ENCODE results near the gene CD52. TPM values are rescaled to one million over a fixed set of nuclear protein-coding genes. Genes with fewer than 3 reads are reported as not detected.
A peak's percentile ranks its signal among the peaks of the same experiment; 100 is the strongest.
"Not testable (repeated sequence)": the region's sequence is repeated elsewhere in the genome, so short reads cannot be mapped to it uniquely, and the experiment has no call there.

CD52 gene
- total RNA-seq, 1 donor from 2014 or later = not detected

- peak; percentile 41 for DNase-seq
Measured at GRCh38 chr1:26284597-26285347, 33.0 kb upstream of the CD52 start.

DNA sequence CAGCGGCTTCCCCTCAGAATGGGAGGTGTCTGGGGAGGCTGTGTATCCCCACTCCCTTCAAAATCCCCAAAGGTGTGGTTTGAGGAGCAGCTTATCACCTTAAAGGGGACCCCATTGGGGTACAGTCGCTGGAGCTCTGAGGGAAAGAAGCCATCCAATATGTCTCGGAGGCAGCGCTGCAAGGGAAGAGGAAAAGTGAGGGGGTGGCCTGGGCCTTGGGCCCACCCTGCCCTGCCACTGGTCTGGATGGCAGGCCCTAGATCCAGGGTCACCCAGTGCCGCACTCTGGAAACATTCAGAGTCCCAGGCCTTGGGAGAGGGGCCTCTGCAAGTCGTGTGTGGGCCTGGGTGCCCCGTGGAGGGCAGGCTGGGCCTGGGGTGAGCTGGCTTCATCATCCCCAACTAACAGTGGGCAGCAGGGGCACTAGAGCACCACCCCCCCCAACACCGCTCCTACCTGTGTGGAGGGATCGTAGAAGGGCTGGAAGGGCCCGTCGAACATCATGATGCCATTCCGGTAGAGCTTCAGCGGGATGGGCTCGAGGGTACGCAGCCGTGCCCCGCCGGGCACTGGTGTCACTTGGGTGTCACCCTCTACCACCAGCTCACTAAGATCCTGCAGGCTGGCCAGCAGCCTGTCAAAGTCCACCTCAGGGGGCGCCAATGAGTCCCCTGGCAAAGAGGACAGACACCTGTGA is 32.2 kb upstream of the CD52 start:
- no peak for DNase-seq

DNA sequence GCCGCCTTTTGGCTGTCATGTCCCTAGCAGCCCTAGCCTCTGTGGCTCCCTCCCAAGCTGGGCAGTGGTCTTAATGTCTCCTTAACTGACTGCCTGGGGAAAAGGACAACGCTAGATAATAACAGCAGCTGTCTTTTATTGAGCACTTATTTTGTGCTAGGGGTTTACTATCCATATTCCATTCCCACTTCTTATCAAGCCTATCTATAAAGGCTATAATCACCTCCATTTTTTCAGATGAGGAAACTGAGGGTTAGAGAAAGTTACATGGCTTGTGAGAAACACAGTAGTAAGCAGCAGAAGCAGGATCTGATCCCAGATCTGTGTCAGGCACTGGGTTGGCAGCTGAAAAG is 31.7 kb upstream of the CD52 start:
- DNase-seq = no peak

DNA sequence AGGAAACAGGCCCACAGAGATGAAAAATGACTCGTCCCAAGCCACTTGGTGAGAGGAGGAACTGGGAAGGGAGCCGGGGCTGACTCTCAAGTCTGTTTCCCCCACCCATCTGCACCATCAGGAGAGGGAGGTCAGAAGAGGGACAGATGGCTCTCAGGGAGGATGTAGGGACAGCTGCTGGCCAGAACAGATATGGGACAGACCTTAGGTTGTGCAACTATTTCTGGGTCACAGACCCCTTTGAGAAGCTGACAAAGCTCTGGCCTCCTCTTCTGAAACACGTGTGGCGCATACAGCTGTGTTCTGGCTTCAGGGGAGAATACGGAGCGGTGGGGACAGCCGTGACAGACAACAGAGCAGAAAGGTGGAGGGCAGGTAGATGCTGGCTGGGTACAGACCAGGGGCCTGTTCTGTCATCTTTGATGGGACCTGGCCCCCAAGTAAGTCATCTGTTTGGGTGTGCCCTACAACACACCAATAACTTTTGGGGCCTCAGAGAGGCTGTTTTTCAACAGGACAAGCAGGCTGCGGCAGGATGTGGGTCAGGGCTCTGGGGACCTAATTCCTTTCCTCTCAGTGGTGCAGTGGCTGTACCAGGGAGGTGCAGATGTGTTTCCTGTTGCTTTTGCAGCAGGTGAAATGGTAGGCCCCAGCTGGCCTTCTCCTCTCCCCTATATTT is 30.6 kb upstream of the CD52 start:
- peak; percentile 44 for DNase-seq

DNA sequence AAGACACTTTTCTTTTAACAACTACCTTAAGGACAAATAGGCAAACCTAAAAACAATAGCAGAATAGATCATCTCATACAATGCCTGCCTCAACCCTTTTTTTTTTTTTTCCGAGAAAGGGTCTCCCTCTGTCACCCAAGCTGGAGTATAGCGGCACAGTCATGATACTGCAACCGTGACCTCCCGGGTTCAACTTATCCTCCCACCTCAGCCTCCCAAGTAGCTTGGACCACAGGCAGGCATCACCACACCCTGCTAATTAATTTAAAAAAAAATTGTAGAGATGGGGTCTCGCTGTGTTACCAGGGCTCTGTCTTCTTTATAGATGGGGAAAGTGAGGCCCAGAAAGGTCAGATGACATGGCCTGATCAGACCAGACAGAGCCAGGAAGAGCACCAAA is 29.9 kb upstream of the CD52 start:
- no peak for DNase-seq

GRCh38 chr1:26288311-26288941 is 29.3 kb upstream of the CD52 start:
- DNase-seq = no peak

DNA sequence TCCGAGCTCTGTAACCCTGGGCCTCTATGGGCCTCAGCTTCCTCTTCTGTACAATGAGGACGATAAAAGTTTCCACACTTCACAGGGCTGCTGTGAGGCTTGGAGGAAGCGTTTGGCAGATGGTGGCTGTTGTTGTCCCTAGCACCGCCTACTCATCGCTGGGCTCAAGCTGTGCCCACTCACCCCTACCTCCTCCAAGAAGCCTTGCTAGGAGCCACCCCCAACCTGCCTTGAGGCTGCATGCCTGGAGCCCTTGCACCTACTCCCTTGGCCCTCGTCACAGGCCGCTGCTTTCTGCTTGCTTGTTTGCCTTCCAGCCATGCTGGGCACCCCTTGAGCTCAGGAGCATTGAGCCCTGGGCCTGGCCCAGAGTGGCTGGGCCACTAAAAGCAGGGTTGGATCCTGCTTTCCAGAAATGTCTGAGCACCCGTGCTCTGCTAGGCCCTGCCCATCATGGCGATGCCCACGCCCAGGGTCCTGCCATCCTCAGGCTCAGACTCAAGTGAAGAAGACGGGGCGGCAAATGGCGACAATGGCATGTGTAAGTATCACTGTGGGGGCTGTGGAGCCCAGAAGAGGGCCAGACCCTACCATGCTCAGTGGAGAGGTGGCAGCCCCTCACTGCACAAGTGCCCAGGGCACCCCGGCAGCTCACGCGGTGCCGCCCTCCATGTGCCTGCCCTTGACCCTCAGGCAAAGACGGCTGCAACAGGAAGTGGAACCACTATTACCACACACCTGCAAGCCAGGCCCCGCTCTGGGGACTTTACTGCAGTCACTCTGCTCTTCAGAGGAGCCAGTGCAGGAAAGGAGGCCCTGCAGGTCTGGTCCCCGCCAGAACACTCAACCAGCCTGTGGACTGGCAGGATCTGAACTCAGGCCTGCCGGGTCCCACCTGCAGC is 28.3 kb upstream of the CD52 start:
- DNase-seq = no peak

- no peak for DNase-seq
Measured at GRCh38 chr1:26290122-26290881, 27.5 kb upstream of the CD52 start.

DNA sequence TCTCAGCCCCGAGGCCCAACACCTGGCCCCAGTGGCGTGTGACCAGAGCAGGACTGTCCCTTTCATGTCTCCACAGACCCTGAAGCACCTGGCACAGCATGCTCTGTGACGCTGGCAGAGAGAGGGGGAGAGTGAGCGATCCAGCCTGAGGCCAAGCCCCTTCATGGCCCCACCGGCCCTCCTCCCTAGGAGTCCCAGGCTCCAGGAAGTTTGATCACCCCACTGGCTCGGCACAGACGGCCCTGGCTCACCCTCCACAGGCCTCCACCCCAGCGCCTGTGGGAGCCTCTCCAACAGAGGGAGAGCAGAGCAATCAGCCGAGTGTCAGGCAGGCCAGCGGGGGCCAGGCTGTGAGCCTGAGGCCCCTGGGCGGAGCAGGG is 26.9 kb upstream of the CD52 start:
- DNase-seq = no peak

GRCh38 chr1:26291433-26291832 is 26.3 kb upstream of the CD52 start:
- no peak for DNase-seq

DNA sequence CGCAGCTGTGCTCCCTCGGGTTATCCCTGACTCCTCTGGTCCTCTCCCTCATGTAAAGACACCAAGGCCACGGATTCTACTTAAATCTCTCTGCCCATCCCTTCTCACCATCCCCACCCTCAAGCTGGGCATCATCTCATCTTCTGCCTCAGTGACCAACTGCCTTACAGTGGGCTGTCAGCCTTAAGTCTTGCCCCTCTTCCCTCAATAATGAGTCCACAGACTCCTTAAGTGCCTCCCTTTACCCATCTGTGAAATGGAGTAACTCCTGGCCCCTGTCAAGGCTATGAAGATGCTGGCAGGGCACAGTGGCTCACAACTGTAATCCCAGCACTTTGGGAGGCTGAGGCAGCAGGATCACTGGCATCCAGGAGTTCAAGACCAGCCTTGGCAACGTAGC is 25.8 kb upstream of the CD52 start:
- DNase-seq = no peak

DNA sequence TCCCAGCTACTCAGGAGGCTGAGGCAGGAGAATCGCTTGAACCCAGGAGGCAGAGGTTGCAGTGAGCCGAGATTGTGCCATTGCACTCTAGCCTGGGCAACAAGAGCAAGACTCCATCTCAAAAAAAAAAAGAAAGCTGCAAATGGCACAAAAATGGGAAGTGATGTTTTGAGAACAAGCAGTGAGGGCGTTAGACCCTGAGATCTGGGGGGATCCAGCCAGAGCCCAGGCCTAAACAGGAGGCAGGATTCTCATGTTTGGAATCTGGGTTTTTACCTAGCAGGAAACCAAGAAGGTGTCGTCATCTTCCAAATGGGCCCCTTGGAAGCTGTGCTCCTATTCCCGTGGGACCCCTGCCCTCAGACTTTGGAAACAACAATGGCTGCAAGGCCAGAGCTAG is 25.0 kb upstream of the CD52 start:
- not testable (repeated sequence) for DNase-seq

- no peak for DNase-seq
Measured at GRCh38 chr1:26293911-26294463, 23.8 kb upstream of the CD52 start.

GRCh38 chr1:26295194-26296138 is 22.3 kb upstream of the CD52 start:
- no peak for DNase-seq

DNA sequence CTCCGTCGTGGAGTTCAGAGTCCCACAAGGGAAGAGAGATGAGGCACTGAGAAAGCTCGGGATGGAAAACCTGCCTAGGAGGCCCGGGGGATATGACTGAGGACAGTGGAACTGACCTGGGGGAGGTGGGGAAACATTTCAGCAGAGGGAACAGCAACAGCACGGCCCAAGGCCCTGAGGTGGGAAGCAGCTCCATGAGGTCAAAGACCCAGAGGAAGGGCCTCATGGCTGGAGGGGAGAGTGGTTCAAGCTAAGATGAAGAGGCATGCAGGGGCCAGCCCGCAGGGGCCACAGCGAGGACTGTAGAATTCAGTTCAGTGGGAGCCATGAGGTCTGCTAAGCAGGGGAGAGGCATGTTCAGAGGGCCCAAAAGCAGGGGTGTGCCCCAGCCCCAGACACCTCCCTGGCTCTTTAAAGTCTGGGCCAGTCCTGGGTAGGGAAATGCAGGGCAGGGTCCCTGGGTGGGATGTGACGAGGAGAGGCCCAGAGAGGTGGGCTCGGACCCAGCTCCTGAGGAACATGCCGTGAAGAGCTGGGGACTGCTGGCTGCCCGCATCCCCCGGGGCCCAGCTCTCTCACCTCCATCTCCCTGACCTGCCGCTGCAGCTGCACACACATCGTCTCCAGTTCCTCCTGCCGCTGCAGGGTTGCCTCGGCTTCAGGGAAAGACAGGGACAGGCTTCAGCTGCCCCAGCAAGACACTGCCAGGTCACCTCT is 21.3 kb upstream of the CD52 start:
- DNase-seq = no peak

DNA sequence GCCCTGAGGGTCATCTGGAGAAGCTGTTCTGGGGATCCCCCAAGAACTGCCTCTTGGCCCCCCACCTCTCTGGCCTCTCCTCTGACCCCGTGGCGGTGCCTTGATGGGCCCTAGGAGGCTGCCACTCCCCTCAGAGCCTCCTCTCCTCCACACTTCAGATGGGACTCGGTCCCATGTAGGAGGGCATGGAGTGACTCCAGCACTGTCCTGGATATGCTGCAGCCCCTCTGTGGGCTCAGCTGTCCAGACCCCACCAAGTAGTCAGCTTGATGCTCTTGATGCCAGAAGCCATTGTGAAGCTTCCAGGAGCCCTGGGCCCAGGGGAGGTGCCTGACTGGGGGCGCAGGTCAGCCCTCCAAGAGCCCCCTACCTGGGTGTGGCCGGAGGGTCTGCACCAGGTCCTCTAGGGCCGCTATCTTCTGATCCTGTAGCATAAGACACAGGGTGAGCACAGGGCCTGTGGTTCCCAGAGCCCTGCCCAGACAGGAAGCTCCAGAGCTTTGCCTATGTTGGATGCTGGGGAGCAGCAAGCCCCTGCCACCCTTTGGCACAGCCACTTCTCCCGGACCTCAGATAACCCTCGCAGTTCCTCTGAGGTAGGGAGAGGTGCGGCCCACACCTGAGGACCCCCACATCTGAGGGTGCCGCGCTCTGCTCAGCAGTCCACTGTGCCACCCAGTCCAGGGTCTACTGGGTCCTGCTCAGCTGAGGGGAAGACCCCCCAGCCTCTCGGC is 20.5 kb upstream of the CD52 start:
- no peak for DNase-seq

GRCh38 chr1:26297791-26298124 is 20.0 kb upstream of the CD52 start:
- no peak for DNase-seq

- DNase-seq = no peak
Measured at GRCh38 chr1:26300578-26301275, 17.0 kb upstream of the CD52 start.
